ENCODE data around the gene CTNND2. TPM values are rescaled to one million over a fixed set of nuclear protein-coding genes. Genes with fewer than 3 reads are reported as not detected.

Gene CTNND2
- total RNA-seq, 2 experiments from 2014 or later: 0.20 TPM; not detected in 1

GRCh38 chr5:11104210-11104609, 800.0 kb downstream of the CTNND2 start:
- ChIA-PET CTCF (no interaction called here), POLR2A (no interaction called here)
- Mint-ChIP-seq H3K4me3 (no peak overlapping the region), H3K27me3 (no peaks in the 10 kb centered on the region), H3K9me3 (no peaks in the 10 kb centered on the region), H3K4me1 (ENCODE audit: low read depth) (no peaks in the 10 kb centered on the region), H3K27ac (no peak overlapping the region), H3K36me3 (ENCODE audit: low read depth) (no peaks in the 10 kb centered on the region)
- no peak overlapping the region for H3K4me3 ChIP-seq (ENCODE audit: low read length)
- no peak overlapping the region for H3K27ac ChIP-seq (ENCODE audit: low read depth in 1 of 2, low read length in 2 of 2)
- no peak for ATAC-seq (ENCODE audit: poor library complexity)
- TF ChIP-seq CTCF (IDR thresholded peaks at IDR 0.05): no peak
- H3K36me3 ChIP-seq (ENCODE audit: insufficient read depth, low read length): no peaks in the 10 kb centered on the region
- H3K9me3 ChIP-seq (ENCODE audit: control insufficient read depth in 1 of 2, insufficient read depth in 1 of 2, low read length in 2 of 2): no peaks in the 10 kb centered on the region
- no peaks in the 10 kb centered on the region for H3K27me3 ChIP-seq (ENCODE audit: control insufficient read depth in 1 of 2, insufficient read depth in 2 of 2, low read length in 2 of 2)
- no peaks in the 10 kb centered on the region for H3K4me1 ChIP-seq (ENCODE audit: insufficient read depth, low read length)
- DNase-seq: no peak
- intact Hi-C loops (cut with DNase I, micrococcal nuclease): no loop called here

GRCh38 chr5:11084111-11084510, 820.1 kb downstream of the CTNND2 start:
- H3K36me3 Mint-ChIP-seq (ENCODE audit: low read depth): no peaks in the 10 kb centered on the region
- H3K36me3 ChIP-seq (ENCODE audit: insufficient read depth, low read length): no peaks in the 10 kb centered on the region
- no peak overlapping the region for H3K27ac Mint-ChIP-seq
- intact Hi-C loops (cut with DNase I, micrococcal nuclease): no loop called here
- no peaks in the 10 kb centered on the region for H3K4me1 Mint-ChIP-seq (ENCODE audit: low read depth)
- ChIA-PET POLR2A (no interaction called here), CTCF (no interaction called here)
- DNase-seq (no peak), ATAC-seq (ENCODE audit: poor library complexity) (no peak)
- no peak for TF ChIP-seq CTCF (IDR thresholded peaks at IDR 0.05)
- no peaks in the 10 kb centered on the region for H3K4me1 ChIP-seq (ENCODE audit: insufficient read depth, low read length)
- no peak overlapping the region for H3K4me3 ChIP-seq (ENCODE audit: low read length)
- no peak overlapping the region for H3K4me3 Mint-ChIP-seq
- H3K27me3 ChIP-seq (ENCODE audit: control insufficient read depth in 1 of 2, insufficient read depth in 2 of 2, low read length in 2 of 2): no peaks in the 10 kb centered on the region
- H3K27ac ChIP-seq (ENCODE audit: low read depth in 1 of 2, low read length in 2 of 2): no peak overlapping the region
- peaks cover 4% of the 10 kb centered on the region for H3K9me3 Mint-ChIP-seq
- peaks cover 4 to 5% of the 10 kb centered on the region in 2 experiments for H3K9me3 ChIP-seq (ENCODE audit: control insufficient read depth in 1 of 2, insufficient read depth in 1 of 2, low read length in 2 of 2)
- peaks cover 8% of the 10 kb centered on the region for H3K27me3 Mint-ChIP-seq

GRCh38 chr5:11082404-11082945, 821.8 kb downstream of the CTNND2 start:
- intact Hi-C loops (cut with DNase I, micrococcal nuclease): no loop called here
- H3K9me3 Mint-ChIP-seq: no peaks in the 10 kb centered on the region
- no peaks in the 10 kb centered on the region for H3K27me3 ChIP-seq (ENCODE audit: control insufficient read depth in 1 of 2, insufficient read depth in 2 of 2, low read length in 2 of 2)
- CTCF ChIA-PET: no interaction called here
- no peak for DNase-seq
- no peak for TF ChIP-seq CTCF (IDR thresholded peaks at IDR 0.05)
- H3K4me3 Mint-ChIP-seq: no peak overlapping the region
- POLR2A ChIA-PET: no interaction called here
- H3K4me1 Mint-ChIP-seq (ENCODE audit: low read depth): no peaks in the 10 kb centered on the region
- H3K27ac Mint-ChIP-seq: no peak overlapping the region
- no peak for ATAC-seq (ENCODE audit: poor library complexity)
- H3K4me3 ChIP-seq (ENCODE audit: low read length): no peak overlapping the region
- peaks cover 12% of the 10 kb centered on the region for H3K27me3 Mint-ChIP-seq
- no peak overlapping the region for H3K27ac ChIP-seq (ENCODE audit: low read depth in 1 of 2, low read length in 2 of 2)
- peaks cover 0 to 5% of the 10 kb centered on the region in 2 experiments for H3K9me3 ChIP-seq (ENCODE audit: control insufficient read depth in 1 of 2, insufficient read depth in 1 of 2, low read length in 2 of 2)
- H3K36me3 Mint-ChIP-seq (ENCODE audit: low read depth): no peaks in the 10 kb centered on the region
- H3K36me3 ChIP-seq (ENCODE audit: insufficient read depth, low read length): no peaks in the 10 kb centered on the region
- no peaks in the 10 kb centered on the region for H3K4me1 ChIP-seq (ENCODE audit: insufficient read depth, low read length)

All from CD4-positive, alpha-beta T cell (primary cell).